ENCODE data around the gene TUBGCP6.
A peak's percentile ranks its signal among the peaks of the same experiment; 100 is the strongest.

Gene TUBGCP6

GRCh38 chr22:50196256-50196655 lies 48.6 kb downstream of the TUBGCP6 start:
- no peak for DNase-seq (ENCODE audit: low spot score)

- no peak for DNase-seq (ENCODE audit: low spot score)
Measured at GRCh38 chr22:50194037-50194805, 50.6 kb downstream of the TUBGCP6 start.

- no peak for DNase-seq (ENCODE audit: low spot score)
Measured at GRCh38 chr22:50193621-50194020, 51.2 kb downstream of the TUBGCP6 start.

- no peak for DNase-seq (ENCODE audit: low spot score)
Measured at GRCh38 chr22:50192436-50193204, 52.2 kb downstream of the TUBGCP6 start.

GRCh38 chr22:50190941-50191741 lies 53.7 kb downstream of the TUBGCP6 start:
- DNase-seq (ENCODE audit: low spot score) = no peak

- DNase-seq (ENCODE audit: low spot score) = no peak
Measured at GRCh38 chr22:50190182-50190940, 54.5 kb downstream of the TUBGCP6 start.

- no peak for DNase-seq (ENCODE audit: low spot score)
Measured at GRCh38 chr22:50189849-50190181, 55.0 kb downstream of the TUBGCP6 start.

GRCh38 chr22:50189184-50189848 lies 55.5 kb downstream of the TUBGCP6 start:
- DNase-seq (ENCODE audit: low spot score) = no peak

- DNase-seq (ENCODE audit: low spot score) = no peak
Measured at GRCh38 chr22:50188356-50188755, 56.5 kb downstream of the TUBGCP6 start.

- no peak for DNase-seq (ENCODE audit: low spot score)
Measured at GRCh38 chr22:50186761-50187523, 57.9 kb downstream of the TUBGCP6 start.

GRCh38 chr22:50186181-50186714 lies 58.6 kb downstream of the TUBGCP6 start:
- DNase-seq (ENCODE audit: low spot score) = no peak

GRCh38 chr22:50185375-50186087 lies 59.3 kb downstream of the TUBGCP6 start, which contains the start of gene TRABD:
Gene TRABD, plus strand, starts transcription at chr22:50185913. Its CDS starts 7,148 bp downstream, at chr22:50193061.
- peak; percentile 95 for DNase-seq (ENCODE audit: low spot score)

GRCh38 chr22:50184902-50185374 lies 59.9 kb downstream of the TUBGCP6 start:
- no peak for DNase-seq (ENCODE audit: low spot score)

GRCh38 chr22:50184004-50184901 lies 60.6 kb downstream of the TUBGCP6 start:
- DNase-seq (ENCODE audit: low spot score) = peak; percentile 63

- DNase-seq (ENCODE audit: low spot score) = no peak
Measured at GRCh38 chr22:50183141-50183971, 61.5 kb downstream of the TUBGCP6 start.

GRCh38 chr22:50182176-50183081 lies 62.4 kb downstream of the TUBGCP6 start:
- no peak for DNase-seq (ENCODE audit: low spot score)

Data from HuH-7 (cell line).